ENCODE measurements around the gene GMDS. TPM values are rescaled to one million over a fixed set of nuclear protein-coding genes. Genes with fewer than 3 reads are reported as not detected.

GMDS gene
- total and polyA plus RNA-seq, 2 donors (not counting 1 experiment from before 2014, with no cell fraction given) = 11.5 to 16.4 TPM

GRCh38 chr6:2231438-2231837 lies 14.0 kb downstream of the GMDS start:
- WGBS (ENCODE audit: insufficient coverage) = 100% methylated on average over 2 of the region's 4 CpGs
- no peak overlapping the region for H3K9ac ChIP-seq (ENCODE audit: low read length)
- TF ChIP-seq EZH2 (IDR thresholded peaks at IDR 0.05; ENCODE audit: borderline replicate concordance, insufficient read depth, low read depth, low read length, poor library complexity, severe bottlenecking) (no peak), CTCF (IDR thresholded peaks at IDR 0.05) (no peak)
- H3K4me2 ChIP-seq (replicated peaks; ENCODE audit: low read depth, low read length, poor library complexity, severe bottlenecking) = no peak overlapping the region
- peaks cover 38% of the 10 kb centered on the region for H3K79me2 ChIP-seq (ENCODE audit: control insufficient read depth, insufficient read depth, low read length)
- no peak for ATAC-seq (ENCODE audit: low read depth)
- Mint-ChIP-seq H3K27ac (no peak overlapping the region), H3K9me3 (ENCODE audit: insufficient read depth) (no peaks in the 10 kb centered on the region), H3K4me3 (no peak overlapping the region), H3K4me1 (peaks cover 29% of the 10 kb centered on the region), H3K27me3 (no peaks in the 10 kb centered on the region)
- no peaks in the 10 kb centered on the region for H3K36me3 ChIP-seq (replicated peaks in 1 of 2; ENCODE audit: control extremely low read depth in 1 of 2, control insufficient read depth in 1 of 2, extremely low read depth in 1 of 2, insufficient read depth in 2 of 2, low read length in 1 of 2)
- intact Hi-C loops (cut with micrococcal nuclease) = no loop called here
- no peaks in the 10 kb centered on the region for H4K20me1 ChIP-seq (ENCODE audit: control insufficient read depth, insufficient read depth, low read length, poor library complexity, severe bottlenecking)
- no peaks in the 10 kb centered on the region for H3K9me3 ChIP-seq (ENCODE audit: control extremely low read depth in 1 of 3, control insufficient read depth in 2 of 3, insufficient read depth in 1 of 3, low read length in 2 of 3)
- H3K4me3 ChIP-seq (ENCODE audit: control extremely low read depth in 1 of 5, extremely low read depth in 1 of 5, insufficient read depth in 1 of 5, low read depth in 2 of 5, low read length in 4 of 5) = no peak overlapping the region
- H2AFZ ChIP-seq (ENCODE audit: insufficient read depth, low read depth, low read length, poor library complexity, severe bottlenecking) = no peak overlapping the region
- no peaks in the 10 kb centered on the region for H3K27me3 ChIP-seq (replicated peaks in 1 of 4; ENCODE audit: control extremely low read depth in 1 of 4, control insufficient read depth in 3 of 4, insufficient read depth in 4 of 4, low read length in 3 of 4)
- no peak for DNase-seq
- H3K4me1 ChIP-seq (ENCODE audit: control insufficient read depth in 2 of 2, insufficient read depth in 2 of 2, low read length in 2 of 2) = peaks cover 14 to 19% of the 10 kb centered on the region in 2 donors
- no peak overlapping the region for H3K27ac ChIP-seq (ENCODE audit: low read length in 2 of 2)
- POLR2A ChIA-PET = no interaction called here
- CTCF ChIA-PET = no interaction called here

GRCh38 chr6:2230659-2231277 lies 14.6 kb downstream of the GMDS start:
- DNase-seq = peak; percentile 22
- no peak overlapping the region for H3K27ac Mint-ChIP-seq
- H3K9ac ChIP-seq (ENCODE audit: low read length) = no peak overlapping the region
- H3K36me3 ChIP-seq (replicated peaks in 1 of 2; ENCODE audit: control extremely low read depth in 1 of 2, control insufficient read depth in 1 of 2, extremely low read depth in 1 of 2, insufficient read depth in 2 of 2, low read length in 1 of 2) = no peaks in the 10 kb centered on the region
- no peaks in the 10 kb centered on the region for H4K20me1 ChIP-seq (ENCODE audit: control insufficient read depth, insufficient read depth, low read length, poor library complexity, severe bottlenecking)
- H3K9me3 ChIP-seq (ENCODE audit: control extremely low read depth in 1 of 3, control insufficient read depth in 2 of 3, insufficient read depth in 1 of 3, low read length in 2 of 3) = no peaks in the 10 kb centered on the region
- H3K4me2 ChIP-seq (replicated peaks; ENCODE audit: low read depth, low read length, poor library complexity, severe bottlenecking) = peak overlapping the region; percentile 28
- H3K4me3 ChIP-seq (ENCODE audit: control extremely low read depth in 1 of 5, extremely low read depth in 1 of 5, insufficient read depth in 1 of 5, low read depth in 2 of 5, low read length in 4 of 5) = no peak overlapping the region
- H3K9me3 Mint-ChIP-seq (ENCODE audit: insufficient read depth) = no peaks in the 10 kb centered on the region
- intact Hi-C loops (cut with micrococcal nuclease) = no loop called here
- peaks cover 38% of the 10 kb centered on the region for H3K79me2 ChIP-seq (ENCODE audit: control insufficient read depth, insufficient read depth, low read length)
- H3K27me3 ChIP-seq (replicated peaks in 1 of 4; ENCODE audit: control extremely low read depth in 1 of 4, control insufficient read depth in 3 of 4, insufficient read depth in 4 of 4, low read length in 3 of 4) = no peaks in the 10 kb centered on the region
- peak overlapping the region; percentile 8 for H2AFZ ChIP-seq (ENCODE audit: insufficient read depth, low read depth, low read length, poor library complexity, severe bottlenecking)
- H3K4me1 ChIP-seq (ENCODE audit: control insufficient read depth in 2 of 2, insufficient read depth in 2 of 2, low read length in 2 of 2) = peaks cover 14 to 19% of the 10 kb centered on the region in 2 donors
- peaks cover 29% of the 10 kb centered on the region for H3K4me1 Mint-ChIP-seq
- POLR2A ChIA-PET = no interaction called here
- no peak overlapping the region for H3K27ac ChIP-seq (ENCODE audit: low read length in 2 of 2)
- TF ChIP-seq CTCF (IDR thresholded peaks at IDR 0.05) = no peak
- WGBS (ENCODE audit: insufficient coverage) = no CpG with 5 or more reads among the region's 2 CpGs
- H3K4me3 Mint-ChIP-seq = peak overlapping the region; percentile 18
- H3K27me3 Mint-ChIP-seq = no peaks in the 10 kb centered on the region
- ATAC-seq (ENCODE audit: low read depth) = no peak
- CTCF ChIA-PET = no interaction called here
